ENCODE results near the gene BCL2L13.

DNA sequence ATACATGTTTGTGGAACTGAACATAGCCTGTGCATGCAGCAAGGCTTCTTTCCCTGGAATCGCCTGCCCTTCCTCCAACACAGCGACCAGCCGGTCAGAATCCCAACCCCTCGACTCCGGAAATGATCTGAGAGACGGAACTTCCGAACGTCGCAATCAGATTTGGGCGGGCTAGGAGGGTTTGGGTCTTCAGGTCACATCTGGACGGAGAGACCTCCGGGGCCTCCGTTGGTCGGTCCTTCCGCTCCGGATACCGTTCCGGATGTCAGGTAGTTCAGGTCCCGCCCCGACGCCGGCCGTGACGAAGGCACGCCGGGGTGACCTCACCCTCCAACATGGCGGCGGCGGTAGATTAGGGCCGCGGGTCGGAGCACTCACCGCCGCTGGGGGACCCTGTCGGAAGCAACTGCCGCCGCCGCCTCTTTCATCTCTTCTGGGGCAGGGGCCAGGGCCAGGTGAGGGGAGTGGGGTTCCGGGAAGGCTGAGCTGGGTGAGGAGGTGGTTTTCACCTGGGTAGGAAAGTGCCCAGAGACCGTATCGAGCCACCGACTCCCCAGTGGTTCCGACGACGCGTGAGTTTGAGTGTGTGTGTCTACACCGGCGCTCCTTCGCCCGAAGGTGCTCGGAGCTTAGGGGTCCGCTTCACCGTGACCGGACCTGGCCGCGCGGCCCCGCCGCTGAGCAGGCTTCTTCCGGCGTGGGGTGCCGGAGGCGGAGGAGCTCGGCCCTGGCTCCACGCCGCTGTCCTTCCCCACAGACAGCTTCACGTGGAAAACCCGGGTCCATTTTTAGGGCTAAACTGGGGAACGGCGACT is at the start of gene BCL2L13:
- TF ChIP-seq ELF4 (IDR thresholded peaks at IDR 0.05) (peak; percentile 68), FOXK2 (IDR thresholded peaks at IDR 0.05) (no peak), TARDBP (IDR thresholded peaks at IDR 0.05) (no peak), SP1 (IDR thresholded peaks at IDR 0.05) (no peak), NFRKB (IDR thresholded peaks at IDR 0.05) (peak; percentile 86), ARNT (IDR thresholded peaks at IDR 0.05) (no peak), BHLHE40 (IDR thresholded peaks at IDR 0.05; ENCODE audit: borderline replicate concordance) (no peak), FOXA1 (IDR thresholded peaks at IDR 0.05) (no peak), FOXM1 (IDR thresholded peaks at IDR 0.05; ENCODE audit: borderline replicate concordance) (no peak), ZNF384 (IDR thresholded peaks at IDR 0.05) (no peak), LEF1 (IDR thresholded peaks at IDR 0.05; ENCODE audit: borderline replicate concordance) (peak; percentile 23; the same call in 1 of the 2 replicates), SUZ12 (IDR thresholded peaks at IDR 0.05) (no peak)

All from HEK293T (cell line).